Esophagus (tissue), 2 donors: Measurements from ENCODE around the gene PLAAT1. TPM values are rescaled to one million over a fixed set of nuclear protein-coding genes. Genes with fewer than 3 reads are reported as not detected.
A peak's percentile ranks its signal among the peaks of the same experiment; 100 is the strongest.

Experiments
- H3K27ac ChIP-seq, 2 donors: one replicate each; pipeline ENCODE4 v1.5.1; 2013; ENCODE audit warnings: low read depth in 2 of 2, mild to moderate bottlenecking in 2 of 2, inconsistent platforms in 1 of 2, low read length in 1 of 2, moderate library complexity in 1 of 2
- H3K27me3 ChIP-seq, 2 donors: one replicate each; pipeline ENCODE4 v1.6.1; 2013; ENCODE audit warnings: low read length in 2 of 2, control low read depth in 1 of 2, mild to moderate bottlenecking in 1 of 2; ENCODE audit not compliant: insufficient read depth in 2 of 2, control insufficient read depth in 1 of 2
- H3K36me3 ChIP-seq, 2 donors: one replicate each; pipeline ENCODE4 v1.6.1; 2013; ENCODE audit warnings: low read length in 1 of 2; ENCODE audit not compliant: control insufficient read depth in 2 of 2, insufficient read depth in 2 of 2
- H3K4me1 ChIP-seq, 2 donors: one replicate each; pipeline ENCODE4 v1.6.1; 2013; ENCODE audit warnings: low read length in 1 of 2; ENCODE audit not compliant: control insufficient read depth in 2 of 2, insufficient read depth in 2 of 2
- H3K4me3 ChIP-seq, 2 donors: one replicate each; pipeline ENCODE4 v1.5.1; 2013; ENCODE audit warnings: low read length in 2 of 2, mild to moderate bottlenecking in 2 of 2, low read depth in 1 of 2, moderate library complexity in 1 of 2
- H3K9me3 ChIP-seq, 2 donors: one replicate each; pipeline ENCODE4 v1.6.1; 2013; ENCODE audit warnings: mild to moderate bottlenecking in 2 of 2, low read depth in 1 of 2, low read length in 1 of 2, moderate library complexity in 1 of 2; ENCODE audit not compliant: control insufficient read depth in 2 of 2, insufficient read depth in 1 of 2
- WGBS, 2 donors: extraction: QIAGEN DNeasy Blood & Tissue Kit; methylation state at CpG; one replicate each; pipeline ENCODE4 v1.1.7; 2013; 5-methylcytosine and 5-hydroxymethylcytosine counted together
- polyA plus RNA-seq, 2 donors: library from polyadenylated mRNA; stranded (reverse); fragments of 200-250 nt; gene quantifications; one replicate each; pipeline ENCODE4 v1.2.3, GENCODE V29; 2013
- donor health status: healthy with polysubstance abuse.
- donor health status: Bipolar disorder and iron deficiency.

PLAAT1 gene
- polyA plus RNA-seq, 2 donors: 3.6 to 6.3 TPM

GRCh38 chr3:193225302-193226125 is 15.5 kb upstream of the PLAAT1 start:
- H3K36me3 ChIP-seq: no peaks in the 10 kb centered on the region
- H3K27me3 ChIP-seq: no peaks in the 10 kb centered on the region
- no peak overlapping the region for H3K27ac ChIP-seq
- no peak overlapping the region for H3K4me3 ChIP-seq
- H3K9me3 ChIP-seq: no peaks in the 10 kb centered on the region
- WGBS, 2 donors: 74 to 76% methylated on average over 6 of the region's 6 CpGs
- H3K4me1 ChIP-seq: peaks cover 0 to 1% of the 10 kb centered on the region in 2 donors

GRCh38 chr3:193228206-193228605 is 12.8 kb upstream of the PLAAT1 start:
- 87 to 94% methylated on average over 6 of the region's 6 CpGs for WGBS, 2 donors

DNA sequence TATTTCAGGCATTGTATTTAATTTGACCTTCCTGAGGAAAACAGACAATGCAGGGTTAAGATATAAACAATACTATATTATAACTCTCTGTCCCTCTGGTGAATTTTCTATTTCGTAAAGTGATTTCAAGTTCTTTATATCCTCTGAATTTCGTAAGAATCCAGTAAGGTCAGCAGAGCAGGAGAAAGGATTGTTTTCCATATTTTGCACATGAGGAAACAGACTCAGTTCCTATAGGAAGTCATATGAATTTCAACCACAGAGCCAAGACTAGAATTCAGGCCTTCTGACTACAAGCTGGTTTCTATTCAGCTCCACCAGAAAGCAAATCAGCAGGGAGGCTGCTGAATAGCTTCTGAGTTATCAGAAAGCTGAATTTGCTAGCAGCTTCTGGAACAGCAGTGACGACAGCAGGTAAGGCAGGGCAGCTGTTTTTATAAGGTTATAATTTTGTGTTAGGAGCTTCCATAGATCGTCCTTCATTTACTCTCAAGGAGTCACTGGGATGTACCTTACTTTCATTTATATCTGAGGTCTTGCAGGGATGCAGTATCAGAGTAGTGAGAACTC is 11.1 kb upstream of the PLAAT1 start:
- H3K36me3 ChIP-seq: no peaks in the 10 kb centered on the region
- WGBS, 2 donors: 80 to 82% methylated on average over 4 of the region's 4 CpGs
- no peak overlapping the region for H3K27ac ChIP-seq
- no peaks in the 10 kb centered on the region for H3K27me3 ChIP-seq
- peaks cover 0 to 1% of the 10 kb centered on the region in 2 donors for H3K4me1 ChIP-seq
- H3K9me3 ChIP-seq: no peaks in the 10 kb centered on the region
- no peak overlapping the region for H3K4me3 ChIP-seq

More at GRCh38 chr3:193228206-193228605, 12.8 kb upstream of the PLAAT1 start:
- Histone ChIP-seq H3K9me3 (no peaks in the 10 kb centered on the region), H3K27ac (no peak overlapping the region), H3K4me1 (peaks cover 0 to 1% of the 10 kb centered on the region in 2 donors), H3K4me3 (no peak overlapping the region), H3K27me3 (no peaks in the 10 kb centered on the region), H3K36me3 (no peaks in the 10 kb centered on the region)

- H3K4me1 ChIP-seq: peaks cover 0 to 1% of the 10 kb centered on the region in 2 donors
- no peaks in the 10 kb centered on the region for H3K36me3 ChIP-seq
- 87 to 88% methylated on average over 4 of the region's 4 CpGs for WGBS, 2 donors
- no peaks in the 10 kb centered on the region for H3K27me3 ChIP-seq
- no peak overlapping the region for H3K4me3 ChIP-seq
- H3K9me3 ChIP-seq: no peaks in the 10 kb centered on the region
- no peak overlapping the region for H3K27ac ChIP-seq
Observed at GRCh38 chr3:193230610-193231009, 10.4 kb upstream of the PLAAT1 start.

GRCh38 chr3:193231201-193231600 is 9.8 kb upstream of the PLAAT1 start:
- 50 to 60% methylated on average over 6 of the region's 6 CpGs for WGBS, 2 donors
- H3K4me1 ChIP-seq: peaks cover 0 to 1% of the 10 kb centered on the region in 2 donors

GRCh38 chr3:193236599-193236998 is 4.4 kb upstream of the PLAAT1 start:
- no peak overlapping the region for H3K27ac ChIP-seq
- H3K9me3 ChIP-seq: no peaks in the 10 kb centered on the region
- no peaks in the 10 kb centered on the region for H3K27me3 ChIP-seq
- no peaks in the 10 kb centered on the region for H3K4me1 ChIP-seq
- WGBS, 2 donors: 37 to 63% methylated on average over 4 of the region's 4 CpGs
- H3K36me3 ChIP-seq: no peaks in the 10 kb centered on the region
- H3K4me3 ChIP-seq: no peak overlapping the region

More at GRCh38 chr3:193231201-193231600, 9.8 kb upstream of the PLAAT1 start:
- H3K27ac ChIP-seq: no peak overlapping the region
- H3K27me3 ChIP-seq: no peaks in the 10 kb centered on the region
- H3K4me3 ChIP-seq: no peak overlapping the region
- no peaks in the 10 kb centered on the region for H3K9me3 ChIP-seq
- no peaks in the 10 kb centered on the region for H3K36me3 ChIP-seq

- Histone ChIP-seq H3K9me3 (no peaks in the 10 kb centered on the region), H3K27me3 (no peaks in the 10 kb centered on the region), H3K27ac (no peak overlapping the region), H3K36me3 (no peaks in the 10 kb centered on the region), H3K4me3 (no peak overlapping the region), H3K4me1 (no peaks in the 10 kb centered on the region)
- WGBS, 2 donors: 74% methylated on average over 5 of the region's 5 CpGs
Observed at GRCh38 chr3:193237030-193237429, 4.0 kb upstream of the PLAAT1 start.

- Histone ChIP-seq H3K27ac (peak overlapping the region in 1 of 2 donors; percentile 14), H3K9me3 (no peaks in the 10 kb centered on the region)
- 2 to 5% methylated on average over 9 of the region's 9 CpGs for WGBS, 2 donors
Observed at GRCh38 chr3:193240436-193240849, 579 bp upstream of the PLAAT1 start.

GRCh38 chr3:193241716-193242115 is 694 bp downstream of the PLAAT1 start:
- Histone ChIP-seq H3K9me3 (no peaks in the 10 kb centered on the region), H3K27ac (no peak overlapping the region), H3K36me3 (no peaks in the 10 kb centered on the region), H3K27me3 (no peaks in the 10 kb centered on the region), H3K4me1 (no peaks in the 10 kb centered on the region), H3K4me3 (peak overlapping the region; percentile 58 to 66)
- 75 to 80% methylated on average over 11 of the region's 11 CpGs for WGBS, 2 donors

More at GRCh38 chr3:193240436-193240849, 579 bp upstream of the PLAAT1 start:
- peak overlapping the region; percentile 60 to 66 for H3K4me3 ChIP-seq
- H3K27me3 ChIP-seq: no peaks in the 10 kb centered on the region
- H3K4me1 ChIP-seq: no peaks in the 10 kb centered on the region
- H3K36me3 ChIP-seq: no peaks in the 10 kb centered on the region
